Measurements from ENCODE around the gene AHSA1. TPM values are rescaled to one million over a fixed set of nuclear protein-coding genes. Genes with fewer than 3 reads are reported as not detected.

AHSA1 gene
- total RNA-seq, 1 donor from 2014 or later = 74.7 TPM

DNA sequence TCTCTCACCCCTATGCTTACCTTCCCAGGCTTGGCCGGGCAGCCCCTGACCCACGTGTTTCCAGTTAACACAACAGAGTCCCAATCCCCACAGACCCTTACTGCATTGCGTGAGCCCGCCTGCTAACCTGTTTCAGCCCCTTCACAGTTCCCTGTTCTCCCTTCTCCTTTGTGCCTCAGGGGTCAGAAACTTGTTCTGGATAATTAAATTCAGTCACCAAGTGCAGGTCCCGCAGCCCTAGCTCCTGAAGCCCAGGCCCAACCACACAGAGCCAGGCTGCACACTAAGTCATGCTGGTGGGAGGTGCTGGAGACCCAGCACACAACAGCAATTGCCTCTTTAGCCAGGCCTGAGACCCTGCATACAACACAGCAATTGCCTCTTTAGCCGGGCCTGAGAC lies 31.1 kb downstream of the AHSA1 start:
- Mint-ChIP-seq H3K9me3 (ENCODE audit: unreplicated experiment) (no peaks in the 10 kb centered on the region), H3K27ac (ENCODE audit: unreplicated experiment) (no peak overlapping the region)
- no peak for DNase-seq (ENCODE audit: low spot score)

DNA sequence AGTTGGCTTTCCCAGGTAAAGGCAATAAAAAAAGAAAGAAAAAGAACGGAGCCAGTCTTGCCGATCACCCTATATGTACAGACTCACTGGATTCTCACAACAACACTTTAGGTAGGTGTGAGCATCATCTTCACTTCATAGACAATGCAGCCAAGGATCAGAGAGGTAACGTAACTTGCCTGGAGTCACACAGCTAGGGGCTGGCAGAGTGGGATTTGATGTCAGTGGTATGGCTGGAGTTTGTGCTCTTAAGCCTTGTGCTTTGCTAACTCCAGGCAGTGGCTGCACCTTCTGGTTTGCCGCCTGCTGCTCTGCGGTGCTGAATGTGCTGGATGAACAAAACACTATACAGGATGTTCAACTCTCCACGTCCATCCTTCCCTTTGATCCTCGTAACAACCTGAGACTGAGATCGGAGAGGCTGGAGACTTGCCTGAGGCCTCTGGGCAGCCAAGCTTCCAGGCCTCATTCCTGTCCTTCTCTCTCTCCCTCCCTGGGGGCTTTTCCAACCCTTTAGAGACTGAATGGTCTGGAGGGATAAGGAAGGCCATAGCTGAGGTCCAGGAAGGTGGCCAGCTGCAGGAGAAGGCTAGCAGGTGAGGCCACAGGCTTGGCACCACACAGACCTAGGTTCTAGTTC lies 32.6 kb downstream of the AHSA1 start:
- Mint-ChIP-seq H3K9me3 (ENCODE audit: unreplicated experiment) (no peaks in the 10 kb centered on the region), H3K4me1 (ENCODE audit: unreplicated experiment) (no peaks in the 10 kb centered on the region), H3K4me3 (ENCODE audit: unreplicated experiment) (no peak overlapping the region), H3K27ac (ENCODE audit: unreplicated experiment) (no peak overlapping the region), H3K36me3 (ENCODE audit: low read depth, unreplicated experiment) (no peaks in the 10 kb centered on the region), H3K27me3 (ENCODE audit: unreplicated experiment) (peaks cover 3% of the 10 kb centered on the region)
- TF ChIP-seq, protein P1, sequence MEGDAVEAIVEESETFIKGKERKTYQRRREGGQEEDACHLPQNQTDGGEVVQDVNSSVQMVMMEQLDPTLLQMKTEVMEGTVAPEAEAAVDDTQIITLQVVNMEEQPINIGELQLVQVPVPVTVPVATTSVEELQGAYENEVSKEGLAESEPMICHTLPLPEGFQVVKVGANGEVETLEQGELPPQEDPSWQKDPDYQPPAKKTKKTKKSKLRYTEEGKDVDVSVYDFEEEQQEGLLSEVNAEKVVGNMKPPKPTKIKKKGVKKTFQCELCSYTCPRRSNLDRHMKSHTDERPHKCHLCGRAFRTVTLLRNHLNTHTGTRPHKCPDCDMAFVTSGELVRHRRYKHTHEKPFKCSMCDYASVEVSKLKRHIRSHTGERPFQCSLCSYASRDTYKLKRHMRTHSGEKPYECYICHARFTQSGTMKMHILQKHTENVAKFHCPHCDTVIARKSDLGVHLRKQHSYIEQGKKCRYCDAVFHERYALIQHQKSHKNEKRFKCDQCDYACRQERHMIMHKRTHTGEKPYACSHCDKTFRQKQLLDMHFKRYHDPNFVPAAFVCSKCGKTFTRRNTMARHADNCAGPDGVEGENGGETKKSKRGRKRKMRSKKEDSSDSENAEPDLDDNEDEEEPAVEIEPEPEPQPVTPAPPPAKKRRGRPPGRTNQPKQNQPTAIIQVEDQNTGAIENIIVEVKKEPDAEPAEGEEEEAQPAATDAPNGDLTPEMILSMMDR (IDR thresholded peaks at IDR 0.05; ENCODE audit: unreplicated experiment) = no peak
- DNase-seq (ENCODE audit: low spot score) = no peak

More for the DNA sequence above, 31.1 kb downstream of the AHSA1 start:
- no peaks in the 10 kb centered on the region for H3K4me1 Mint-ChIP-seq (ENCODE audit: unreplicated experiment)
- no peaks in the 10 kb centered on the region for H3K36me3 Mint-ChIP-seq (ENCODE audit: low read depth, unreplicated experiment)
- TF ChIP-seq, protein P1 (IDR thresholded peaks at IDR 0.05; ENCODE audit: unreplicated experiment) = no peak
- peaks cover 3% of the 10 kb centered on the region for H3K27me3 Mint-ChIP-seq (ENCODE audit: unreplicated experiment)
- no peak overlapping the region for H3K4me3 Mint-ChIP-seq (ENCODE audit: unreplicated experiment)

DNA sequence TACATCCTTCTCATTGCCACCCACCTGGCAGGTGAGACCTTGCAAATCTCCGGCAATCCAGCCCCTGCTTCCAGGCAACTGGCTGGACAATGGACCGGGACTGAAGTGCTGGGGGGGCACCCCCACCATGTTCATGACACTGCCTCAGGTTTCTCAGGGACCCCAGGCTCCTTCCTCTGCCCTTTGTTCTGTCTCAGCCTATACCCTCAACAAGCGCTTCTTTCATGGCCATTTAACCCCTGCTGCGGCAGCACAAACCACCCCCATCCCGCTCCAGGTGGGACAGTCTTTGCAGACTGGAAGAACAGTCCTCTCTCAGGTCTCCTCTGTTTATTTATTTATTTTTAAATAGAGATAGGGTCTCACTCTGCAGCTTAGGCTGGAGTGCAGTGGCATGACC lies 33.2 kb downstream of the AHSA1 start:
- TF ChIP-seq, protein P1 (IDR thresholded peaks at IDR 0.05; ENCODE audit: unreplicated experiment) = no peak
- H3K4me3 Mint-ChIP-seq (ENCODE audit: unreplicated experiment) = no peak overlapping the region

DNA sequence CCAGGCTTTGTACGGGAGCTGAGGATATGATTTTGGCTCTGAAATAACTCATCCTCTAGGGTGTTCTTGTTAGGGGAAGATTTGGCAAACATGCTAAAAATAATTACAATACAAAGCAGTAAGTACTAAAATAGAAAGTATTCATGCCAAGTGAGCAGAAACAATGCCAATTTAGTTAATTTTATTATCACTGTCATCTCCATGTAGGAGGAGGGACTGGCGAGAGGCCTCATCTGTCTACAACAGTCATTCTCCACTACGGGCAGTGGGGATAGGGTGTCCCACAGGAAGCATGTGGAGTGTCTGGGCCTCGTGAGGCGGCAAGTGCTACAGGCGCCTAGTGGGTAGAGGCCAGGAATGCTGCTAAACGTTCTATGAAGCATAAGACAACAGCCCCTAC lies 37.4 kb downstream of the AHSA1 start:
- no peaks in the 10 kb centered on the region for H3K36me3 Mint-ChIP-seq (ENCODE audit: low read depth, unreplicated experiment)
- no peak overlapping the region for H3K4me3 Mint-ChIP-seq (ENCODE audit: unreplicated experiment)
- H3K9me3 Mint-ChIP-seq (ENCODE audit: unreplicated experiment) = no peaks in the 10 kb centered on the region
- H3K4me1 Mint-ChIP-seq (ENCODE audit: unreplicated experiment) = peaks cover 3% of the 10 kb centered on the region
- H3K27me3 Mint-ChIP-seq (ENCODE audit: unreplicated experiment) = peaks cover 6% of the 10 kb centered on the region
- DNase-seq (ENCODE audit: low spot score) = no peak
- H3K27ac Mint-ChIP-seq (ENCODE audit: unreplicated experiment) = no peak overlapping the region
- TF ChIP-seq, protein P1 (IDR thresholded peaks at IDR 0.05; ENCODE audit: unreplicated experiment) = no peak

More for the DNA sequence above, 33.2 kb downstream of the AHSA1 start:
- no peak for DNase-seq (ENCODE audit: low spot score)
- peaks cover 3% of the 10 kb centered on the region for H3K27me3 Mint-ChIP-seq (ENCODE audit: unreplicated experiment)
- no peaks in the 10 kb centered on the region for H3K36me3 Mint-ChIP-seq (ENCODE audit: low read depth, unreplicated experiment)
- no peaks in the 10 kb centered on the region for H3K9me3 Mint-ChIP-seq (ENCODE audit: unreplicated experiment)
- H3K4me1 Mint-ChIP-seq (ENCODE audit: unreplicated experiment) = no peaks in the 10 kb centered on the region
- no peak overlapping the region for H3K27ac Mint-ChIP-seq (ENCODE audit: unreplicated experiment)

DNA sequence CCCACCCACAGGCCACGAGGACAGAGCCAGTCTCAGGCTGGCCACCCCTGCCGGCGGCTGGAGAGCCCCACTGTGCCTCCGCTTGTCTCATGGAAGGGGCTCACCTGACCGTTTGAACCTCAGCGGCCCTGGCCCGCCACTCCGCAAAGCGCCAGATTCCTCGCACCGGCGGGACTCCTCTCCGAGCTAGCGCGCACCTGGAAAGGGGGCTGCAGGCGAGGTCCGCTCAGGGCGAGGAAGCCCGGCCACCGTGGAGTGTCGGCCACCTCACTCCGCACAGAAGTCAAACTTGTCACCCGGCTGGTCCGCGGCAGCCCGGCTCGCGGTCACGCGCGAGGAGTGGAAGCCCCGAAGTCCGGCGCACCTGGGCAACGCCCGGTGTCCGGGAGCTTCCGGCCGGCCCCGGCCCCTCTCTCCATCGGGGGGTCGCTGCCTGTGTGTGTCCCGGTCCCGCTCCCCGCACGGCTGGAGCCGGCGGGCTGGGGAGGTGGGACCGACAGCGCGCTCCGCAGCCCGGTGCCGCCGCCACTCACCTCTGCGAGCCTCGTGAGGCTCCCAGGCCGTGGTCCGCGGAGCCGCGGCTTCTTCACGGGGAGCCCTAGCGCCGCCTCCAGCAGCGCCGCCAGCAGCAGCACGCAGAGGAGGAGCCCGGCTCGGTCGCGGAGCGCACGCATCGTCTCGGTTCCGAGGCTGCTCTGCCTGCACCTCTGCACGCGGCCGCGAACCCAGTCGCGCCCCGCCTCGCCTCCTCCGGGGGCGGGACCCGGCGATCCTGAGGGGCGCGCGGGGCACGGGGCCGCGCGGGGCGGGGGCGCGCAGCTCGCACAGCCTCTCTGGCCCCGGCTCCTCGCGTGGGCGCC lies 40.5 kb downstream of the AHSA1 start, which contains the start of gene ISM2:
TSS of gene ISM2 (minus strand) at position 697 of the 860 bp plus-strand sequence. CDS start at position 674, 23 bp downstream.
- Mint-ChIP-seq H3K9me3 (ENCODE audit: unreplicated experiment) (no peaks in the 10 kb centered on the region), H3K4me1 (ENCODE audit: unreplicated experiment) (peaks cover 3% of the 10 kb centered on the region), H3K4me3 (ENCODE audit: unreplicated experiment) (peak within 1 kb of the TSS; percentile 82), H3K36me3 (ENCODE audit: low read depth, unreplicated experiment) (peaks cover 4% of the 10 kb centered on the region), H3K27me3 (ENCODE audit: unreplicated experiment) (peaks cover 3% of the 10 kb centered on the region), H3K27ac (ENCODE audit: unreplicated experiment) (no peak within 1 kb of the TSS)
- DNase-seq (ENCODE audit: low spot score) = peak; percentile 48
- TF ChIP-seq, protein P1 (IDR thresholded peaks at IDR 0.05; ENCODE audit: unreplicated experiment) = no peak

All from endothelial cell (in vitro differentiated cells).